HG03060 (cell line): ENCODE results near the gene RBSN.
A peak's percentile ranks its signal among the peaks of the same experiment; 100 is the strongest.
"Not testable (repeated sequence)": the region's sequence is repeated elsewhere in the genome, so short reads cannot be mapped to it uniquely, and the experiment has no call there.

Experiments used
- ATAC-seq: cut with Tn5 transposase; IDR thresholded peaks from one replicate; pipeline ENCODE4 v1.9.1; 2021; ENCODE audit warnings: low read depth, moderate number of reproducible peaks; ENCODE audit not compliant: unreplicated experiment

RBSN gene

GRCh38 chr3:15098503-15099363, at the start of gene RBSN:
Gene RBSN (minus strand): TSS chr3:15099148. CDS start chr3:15096120, 3,028 bp downstream.
- ATAC-seq, result peak; percentile 85

- no peak for ATAC-seq
Observed at GRCh38 chr3:15148614-15149013, 49.7 kb upstream of the RBSN start.

- ATAC-seq, result not testable (repeated sequence)
Observed at GRCh38 chr3:15136885-15137284, 37.9 kb upstream of the RBSN start.

- ATAC-seq, result not testable (repeated sequence)
Observed at GRCh38 chr3:15134968-15135367, 36.0 kb upstream of the RBSN start.

DNA sequence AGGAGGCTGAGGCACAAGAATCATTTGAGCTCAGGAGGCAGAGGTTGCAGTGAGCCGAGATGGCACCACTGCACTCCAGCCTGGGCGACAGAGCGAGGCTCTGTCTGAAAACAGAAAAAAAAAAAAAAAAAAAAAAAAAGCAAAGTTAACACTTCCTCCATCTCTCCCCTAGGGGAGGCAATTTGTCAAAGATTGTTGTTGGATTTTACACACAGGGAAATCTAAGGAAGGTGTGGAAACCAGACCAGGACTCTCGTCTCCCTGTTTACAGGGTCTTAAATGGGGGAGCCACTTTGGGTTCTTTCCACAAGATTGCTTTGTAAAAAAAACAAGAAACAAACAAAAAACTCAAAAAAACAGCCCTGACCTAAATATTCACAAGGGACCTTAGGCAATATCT, 29.5 kb upstream of the RBSN start:
- ATAC-seq, result not testable (repeated sequence)

DNA sequence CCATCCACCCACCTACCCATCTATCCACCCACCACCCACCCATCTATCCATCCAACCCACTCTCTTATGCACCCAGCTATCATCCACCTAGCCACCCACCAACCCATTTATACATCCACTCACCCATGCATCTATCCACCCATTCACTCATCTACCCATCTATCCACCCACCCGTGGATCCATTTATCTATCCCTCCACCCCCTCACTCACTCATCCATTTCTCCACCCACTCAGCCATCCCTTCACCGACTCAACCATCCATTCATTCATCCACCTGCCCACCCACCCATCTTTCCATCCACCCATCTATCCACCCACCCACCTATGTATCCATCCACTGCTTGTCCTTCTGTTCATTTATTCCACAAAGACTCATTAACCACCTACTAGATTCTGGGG, 28.0 kb upstream of the RBSN start:
- ATAC-seq, result not testable (repeated sequence)

DNA sequence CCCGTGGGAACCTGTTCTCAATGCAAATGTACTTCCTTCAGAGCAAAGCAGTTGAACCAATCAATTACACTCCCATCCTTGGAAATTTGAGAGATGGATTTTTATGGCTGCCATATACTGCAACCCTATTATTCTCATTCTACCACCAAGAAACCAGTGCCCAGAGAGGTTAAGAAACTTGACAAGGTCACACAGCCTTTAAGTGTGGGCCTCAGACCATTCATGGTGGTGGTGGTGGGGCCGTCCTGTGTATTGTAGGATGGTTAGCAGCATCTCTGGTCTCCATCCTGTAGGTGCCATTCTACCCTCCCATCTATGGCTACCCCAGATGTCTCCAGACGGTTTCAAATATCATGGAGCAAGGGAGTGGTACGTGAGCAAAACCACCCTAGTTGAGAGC, 23.4 kb upstream of the RBSN start:
- no peak for ATAC-seq

DNA sequence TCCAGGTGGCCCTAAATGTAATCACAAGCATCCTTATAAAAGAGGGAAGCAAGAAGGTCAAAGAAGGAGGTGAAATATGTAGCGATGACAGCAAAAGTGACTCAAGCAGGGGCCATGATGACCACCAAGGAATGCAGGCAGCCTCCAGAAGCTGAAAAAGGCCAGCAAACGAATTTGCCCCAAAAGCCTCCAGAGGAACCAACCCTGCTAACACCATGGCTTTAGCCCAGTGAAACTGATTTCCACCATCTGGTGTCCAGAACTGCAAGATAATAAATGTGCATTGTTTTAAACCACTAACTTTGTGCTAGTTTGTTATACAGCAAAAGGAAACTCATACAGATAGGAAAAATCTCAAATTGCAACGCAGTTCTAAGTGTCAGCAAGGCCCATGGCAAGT, 23.0 kb upstream of the RBSN start:
- ATAC-seq, result no peak

DNA sequence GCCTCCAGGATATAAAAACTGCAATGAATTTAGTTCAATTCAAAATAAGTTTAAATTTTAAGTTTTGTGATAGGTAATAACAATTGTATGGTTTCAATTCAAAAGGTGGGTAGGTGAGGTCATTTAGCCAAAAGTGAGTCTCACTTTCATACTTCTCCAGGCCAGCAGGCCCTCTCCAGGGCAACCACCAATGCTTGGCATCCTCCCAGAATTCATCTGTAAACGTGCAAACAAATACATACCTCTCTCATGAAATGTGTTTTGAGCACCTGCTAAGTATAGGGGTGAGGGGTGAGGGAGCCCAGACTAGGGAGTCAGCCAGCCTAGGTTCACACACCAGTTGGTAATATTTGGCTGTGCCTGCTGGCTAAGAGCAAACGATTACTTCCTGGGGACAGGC, 22.0 kb upstream of the RBSN start:
- no peak for ATAC-seq

DNA sequence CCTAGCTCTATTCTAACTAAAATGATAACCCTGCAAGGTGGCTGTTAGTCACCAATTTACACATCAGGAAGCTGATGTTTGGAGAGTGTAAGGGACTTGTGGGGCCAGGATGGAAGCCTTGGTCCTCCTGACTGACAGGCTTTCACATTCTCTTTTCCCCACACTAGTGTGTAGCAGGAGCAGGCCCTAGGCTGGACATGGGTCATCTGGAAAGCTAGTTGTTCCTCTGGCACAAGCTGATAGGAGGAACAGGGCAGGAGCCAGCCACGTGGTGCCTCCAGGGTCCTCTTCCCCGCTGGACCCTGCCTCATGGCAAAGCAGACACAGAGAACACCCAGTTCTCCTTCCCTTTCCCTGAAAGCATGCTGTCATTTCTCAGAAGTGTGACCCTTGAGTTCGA, 18.1 kb upstream of the RBSN start:
- no peak for ATAC-seq

GRCh38 chr3:15116032-15116669, 17.2 kb upstream of the RBSN start:
- ATAC-seq, result no peak

GRCh38 chr3:15114466-15115358, 15.8 kb upstream of the RBSN start:
- ATAC-seq, result no peak

DNA sequence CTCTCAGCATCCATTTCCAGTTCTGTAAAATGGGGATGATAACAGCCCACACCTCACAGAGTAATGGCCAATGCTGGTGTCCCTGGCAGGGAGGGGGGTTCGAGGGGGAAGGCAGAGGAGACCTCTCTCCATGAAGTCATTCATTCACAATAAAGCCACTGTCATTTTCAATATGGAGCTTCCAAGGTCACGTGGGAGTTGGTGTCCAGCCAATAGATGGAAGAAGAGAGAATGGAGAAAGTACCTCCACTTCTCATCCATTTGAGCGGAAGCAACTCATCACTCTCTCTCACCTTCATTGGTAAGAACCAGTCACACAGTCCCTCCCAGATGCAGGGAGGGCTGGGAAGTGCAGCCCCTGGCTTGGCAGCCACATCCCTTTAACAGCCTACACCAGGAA, 14.9 kb upstream of the RBSN start:
- ATAC-seq, result no peak

GRCh38 chr3:15113471-15113870, 14.5 kb upstream of the RBSN start:
- no peak for ATAC-seq

DNA sequence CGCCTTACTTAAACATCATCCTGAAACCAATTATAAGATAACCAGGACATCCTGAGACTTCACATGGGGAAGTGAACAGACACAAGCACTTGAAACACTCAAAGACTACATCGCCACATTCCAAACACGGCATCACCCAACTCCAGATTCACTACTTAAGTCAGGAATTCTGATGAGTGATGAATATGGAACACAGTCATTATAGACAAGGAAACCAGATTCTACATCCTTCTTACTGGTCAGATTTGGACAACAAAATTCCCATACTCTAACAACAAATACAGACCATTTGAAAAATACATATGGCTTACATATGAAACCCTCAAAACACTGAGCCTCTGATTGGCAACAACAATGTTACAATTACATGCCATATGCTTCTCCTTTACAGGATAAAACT, 13.1 kb upstream of the RBSN start:
- no peak for ATAC-seq

DNA sequence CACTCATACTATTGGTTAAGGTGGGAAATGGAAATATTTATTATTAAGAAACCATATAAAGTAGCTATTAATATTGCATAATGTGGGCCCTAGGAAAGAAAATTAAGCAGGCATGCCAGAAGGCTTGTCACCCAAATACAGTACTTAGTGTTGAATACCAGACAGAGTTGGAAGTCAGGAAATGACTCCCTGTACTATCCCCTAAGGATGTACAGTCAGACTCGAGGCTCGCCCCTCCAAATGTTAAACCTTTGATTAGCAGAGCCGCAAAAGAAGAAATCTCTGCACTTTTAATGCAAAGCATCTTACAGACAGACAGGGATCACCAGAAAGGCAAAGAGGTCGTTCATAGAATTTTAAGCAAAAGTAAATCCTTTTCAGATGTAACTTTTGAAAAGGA, 11.3 kb upstream of the RBSN start:
- ATAC-seq, result no peak

GRCh38 chr3:15108869-15109268, 9.9 kb upstream of the RBSN start:
- ATAC-seq, result no peak

GRCh38 chr3:15108082-15108545, 9.2 kb upstream of the RBSN start:
- no peak for ATAC-seq

DNA sequence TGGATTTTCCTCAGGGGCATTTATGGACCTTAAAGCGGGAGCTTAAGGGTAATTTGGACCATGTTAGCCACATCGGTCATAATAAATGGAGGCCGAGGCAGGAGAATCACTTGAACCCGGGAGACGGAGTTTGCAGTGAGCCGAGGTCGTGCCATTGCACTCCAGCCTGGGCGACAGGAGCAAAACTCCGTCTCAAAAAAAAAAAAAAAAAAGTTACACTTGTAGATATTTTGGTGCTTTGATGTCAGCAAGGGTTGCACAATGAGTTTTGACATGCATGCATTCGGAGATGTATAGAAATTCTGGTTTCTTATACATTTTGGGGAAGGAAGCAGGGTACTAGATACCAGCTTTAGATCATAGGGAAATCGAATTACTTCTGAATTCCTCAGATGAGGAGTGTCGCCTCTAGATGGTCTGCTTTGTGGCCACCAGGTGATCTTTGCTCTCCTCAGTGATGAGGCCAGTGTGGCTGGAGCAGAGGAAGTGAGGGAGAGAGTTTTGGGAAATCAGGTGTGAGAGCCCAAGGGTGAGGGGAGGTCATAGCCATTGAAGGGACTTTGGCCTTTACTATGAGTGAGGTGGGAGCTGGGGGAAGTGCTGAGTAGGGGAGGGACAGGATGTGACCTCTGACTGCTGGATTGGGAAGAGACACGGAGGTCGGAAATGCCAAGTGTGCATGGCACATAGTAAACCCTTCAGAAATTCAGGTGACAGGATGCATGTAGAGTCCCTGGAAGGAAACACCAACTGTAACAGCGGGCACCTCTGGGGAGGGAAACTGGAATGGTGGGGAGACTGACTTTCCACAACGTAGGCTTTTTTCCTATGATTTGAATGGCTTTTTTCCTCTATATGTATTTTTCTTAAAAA, 8.4 kb upstream of the RBSN start:
- ATAC-seq, result no peak

GRCh38 chr3:15102836-15103235, 3.9 kb upstream of the RBSN start:
- no peak for ATAC-seq
